Thymus (tissue), 11 donors: ENCODE measurements around the gene GPR179. TPM values are rescaled to one million over a fixed set of nuclear protein-coding genes. Genes with fewer than 3 reads are reported as not detected.
"Not testable (repeated sequence)": the region's sequence is repeated elsewhere in the genome, so short reads cannot be mapped to it uniquely, and the experiment has no call there.

Source experiments
- DNase-seq, 9 donors: peaks; one replicate each; pipeline ENCODE4 v3.0.0-alpha.2; 2013; ENCODE audit warnings: low spot score in 9 of 9, low read depth in 6 of 9, missing footprints in 1 of 9
- H3K27ac ChIP-seq, 2 donors: one replicate each; pipeline ENCODE4 v1.5.1; 2013; ENCODE audit warnings: control low read depth in 1 of 2, low read depth in 1 of 2, low read length in 1 of 2, mild to moderate bottlenecking in 1 of 2, moderate library complexity in 1 of 2
- H3K27me3 ChIP-seq, 2 donors: one replicate each; pipeline ENCODE4 v1.5.1; 2013; ENCODE audit warnings: low read length in 1 of 2; ENCODE audit not compliant: control insufficient read depth in 2 of 2, insufficient read depth in 1 of 2
- H3K36me3 ChIP-seq, 2 donors: one replicate each; pipeline ENCODE4 v1.5.1; 2013; ENCODE audit warnings: low read length in 1 of 2, mild to moderate bottlenecking in 1 of 2, moderate library complexity in 1 of 2; ENCODE audit not compliant: control insufficient read depth in 2 of 2, insufficient read depth in 2 of 2
- H3K4me1 ChIP-seq, 2 donors: one replicate each; pipeline ENCODE4 v1.5.1; 2013; ENCODE audit warnings: low read length in 2 of 2; ENCODE audit not compliant: control insufficient read depth in 2 of 2, insufficient read depth in 2 of 2
- H3K4me3 ChIP-seq, 2 donors: one replicate each; pipeline ENCODE4 v1.5.1; 2013; ENCODE audit warnings: low read length in 2 of 2, control low read depth in 1 of 2, mild to moderate bottlenecking in 1 of 2
- H3K9me3 ChIP-seq, 2 donors: one replicate each; pipeline ENCODE4 v1.5.1; 2013; ENCODE audit warnings: low read length in 1 of 2, mild to moderate bottlenecking in 1 of 2; ENCODE audit not compliant: control insufficient read depth in 2 of 2, insufficient read depth in 1 of 2
- WGBS: extraction: QIAGEN DNeasy Blood & Tissue Kit; methylation state at CpG from one replicate; pipeline ENCODE4 v1.1.7; 2013; 5-methylcytosine and 5-hydroxymethylcytosine counted together
- polyA plus RNA-seq: library from polyadenylated mRNA; stranded (reverse); fragments of 200-250 nt; gene quantifications from one replicate; pipeline ENCODE4 v1.2.3, GENCODE V29; 2013
- total RNA-seq: library from RNA; stranded (reverse); fragments of 120-200 nt; gene quantifications from one replicate; pipeline ENCODE4 v1.2.4, GENCODE V29; 2013
- donor health status: healthy.

Gene GPR179
- total and polyA plus RNA-seq, 2 donors, result 0.05 TPM

DNA sequence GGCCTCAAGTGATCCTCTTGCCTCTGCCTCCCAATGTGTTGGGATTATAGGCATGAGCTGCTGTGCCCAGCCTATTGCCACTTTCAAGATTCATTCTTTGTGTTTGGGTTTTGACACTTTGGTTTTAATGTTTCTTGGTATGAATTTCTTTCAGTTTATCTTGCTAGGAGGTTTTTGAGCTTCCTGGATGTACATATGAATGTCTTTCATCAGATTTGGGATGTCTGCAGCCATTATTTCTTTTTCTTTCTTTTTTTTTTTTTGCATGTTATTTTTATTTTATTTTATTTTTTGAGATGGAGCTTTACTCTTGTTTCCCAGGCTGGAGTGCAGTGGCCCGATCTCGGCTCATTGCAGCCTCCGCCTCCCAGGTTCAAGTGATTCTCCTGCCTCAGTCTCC lies 28.3 kb downstream of the GPR179 start:
- Histone ChIP-seq H3K4me3 (no peak overlapping the region), H3K9me3 (no peaks in the 10 kb centered on the region), H3K4me1 (no peaks in the 10 kb centered on the region), H3K36me3 (peaks cover 13 to 15% of the 10 kb centered on the region in 2 donors), H3K27ac (no peak overlapping the region), H3K27me3 (no peaks in the 10 kb centered on the region)
- DNase-seq, result no peak
- WGBS, result 65% methylated on average over 3 of the region's 3 CpGs

DNA sequence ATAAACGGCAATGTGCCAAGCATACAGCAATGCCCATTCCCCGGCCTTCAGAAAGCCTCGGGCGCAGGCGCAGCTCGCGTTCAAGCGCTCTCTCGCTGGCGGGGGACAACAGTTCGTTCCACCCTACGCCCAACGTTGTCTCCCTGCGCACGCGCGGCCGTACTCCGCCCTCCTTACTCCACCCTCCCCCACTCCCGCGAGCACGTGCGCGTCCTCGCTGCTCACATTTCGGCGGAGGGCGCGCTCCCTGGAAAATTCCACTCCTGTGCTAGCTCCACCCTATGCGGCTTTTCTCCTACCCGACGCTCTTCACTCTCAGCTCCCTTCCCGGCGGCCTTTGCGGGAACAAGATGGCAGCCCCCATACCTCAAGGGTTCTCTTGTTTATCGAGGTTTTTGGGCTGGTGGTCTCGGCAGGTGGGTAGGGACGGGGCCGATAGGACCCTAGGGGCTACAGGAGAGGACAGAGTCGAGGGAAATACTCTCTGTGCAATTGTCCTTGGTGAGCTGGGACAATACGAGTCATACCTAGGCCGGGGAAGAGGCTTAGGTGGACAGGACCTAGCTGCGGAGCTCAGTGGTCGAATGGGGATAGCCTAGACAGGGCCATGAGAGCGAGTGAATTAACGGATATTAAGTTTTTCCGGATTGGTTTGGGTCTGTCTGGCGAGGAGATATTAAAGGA lies 46.8 kb downstream of the GPR179 start, which contains the start of gene MRPL45:
TSS of gene MRPL45 (plus strand) at position 335 of the 684 bp plus-strand sequence. CDS start at position 351, 16 bp downstream.
- Histone ChIP-seq H3K4me3 (peak within 1 kb of the TSS; percentile 49 to 57), H3K27ac (peak within 1 kb of the TSS; percentile 64 to 73)
- H3K4me1 ChIP-seq, H3K27me3 ChIP-seq, H3K9me3 ChIP-seq, H3K36me3 ChIP-seq: not testable (repeated sequence)
- under 1% methylated on average over 48 of the region's 48 CpGs for WGBS
- DNase-seq, result peak; percentile 87 to 97 (median 93)

DNA sequence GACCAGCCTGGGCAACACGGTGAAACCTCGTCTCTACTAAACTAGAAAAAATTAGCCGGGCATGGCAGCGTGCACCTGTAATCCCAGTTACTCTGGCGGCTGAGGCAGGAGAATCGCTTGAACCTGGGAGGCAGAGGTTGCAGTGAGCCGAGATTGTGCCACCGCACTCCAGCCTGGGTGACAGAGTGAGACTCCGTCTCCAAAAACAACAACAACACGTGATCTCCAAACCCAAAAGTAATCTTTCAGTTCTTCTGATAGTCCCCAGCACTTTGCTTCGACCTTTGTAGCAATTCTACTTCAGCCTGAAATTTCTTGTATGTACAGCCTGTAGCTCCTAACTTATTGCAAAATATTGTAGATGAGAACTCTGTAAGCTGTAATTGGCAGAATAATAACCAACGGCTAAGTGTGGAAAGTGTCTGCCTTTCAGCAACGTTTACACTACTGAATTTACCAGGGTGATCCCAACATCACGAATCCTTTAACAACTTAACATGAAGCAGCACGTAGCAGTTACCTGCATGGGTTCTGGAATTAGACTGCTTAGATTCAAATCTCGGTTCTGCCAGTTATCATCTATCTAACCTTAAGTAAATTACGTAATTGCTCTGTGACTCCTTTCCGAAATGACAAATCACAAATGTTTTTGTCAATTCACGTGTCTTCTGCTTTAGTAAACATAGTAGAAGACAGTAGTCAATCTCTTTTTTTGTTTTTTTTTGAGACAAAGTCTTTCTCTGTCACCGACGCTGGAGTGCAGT lies 48.0 kb downstream of the GPR179 start:
- not testable (repeated sequence) for H3K27ac ChIP-seq, H3K27me3 ChIP-seq

DNA sequence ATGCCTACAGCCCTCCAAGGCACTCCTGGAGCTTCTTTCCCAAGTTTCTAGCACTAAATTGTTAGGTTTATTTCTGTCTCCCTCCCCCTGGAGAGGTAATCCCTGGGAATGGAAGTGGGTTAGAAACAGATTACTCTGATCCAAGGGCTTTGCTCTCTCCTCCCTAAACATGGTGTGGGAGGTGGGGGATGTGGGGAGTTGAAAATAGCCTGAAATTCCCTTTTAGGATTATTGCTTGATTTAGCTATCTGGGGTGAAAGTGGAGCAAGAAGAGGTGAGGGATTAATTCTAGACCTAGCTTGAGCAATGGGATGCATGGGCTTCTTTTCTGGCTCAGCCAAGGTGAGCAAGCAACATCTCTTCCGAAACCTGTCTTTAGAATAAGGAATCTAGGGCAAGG lies 54.0 kb downstream of the GPR179 start:
- H3K4me3 ChIP-seq, H3K27me3 ChIP-seq, H3K9me3 ChIP-seq, H3K4me1 ChIP-seq, H3K27ac ChIP-seq, DNase-seq, H3K36me3 ChIP-seq: not testable (repeated sequence)
- WGBS, result 98% methylated on average over 1 of the region's 1 CpG

More for the DNA sequence above, 48.0 kb downstream of the GPR179 start:
- not testable (repeated sequence) for H3K4me1 ChIP-seq, DNase-seq, H3K4me3 ChIP-seq, H3K36me3 ChIP-seq, H3K9me3 ChIP-seq
- WGBS, result 90% methylated on average over 21 of the region's 21 CpGs

DNA sequence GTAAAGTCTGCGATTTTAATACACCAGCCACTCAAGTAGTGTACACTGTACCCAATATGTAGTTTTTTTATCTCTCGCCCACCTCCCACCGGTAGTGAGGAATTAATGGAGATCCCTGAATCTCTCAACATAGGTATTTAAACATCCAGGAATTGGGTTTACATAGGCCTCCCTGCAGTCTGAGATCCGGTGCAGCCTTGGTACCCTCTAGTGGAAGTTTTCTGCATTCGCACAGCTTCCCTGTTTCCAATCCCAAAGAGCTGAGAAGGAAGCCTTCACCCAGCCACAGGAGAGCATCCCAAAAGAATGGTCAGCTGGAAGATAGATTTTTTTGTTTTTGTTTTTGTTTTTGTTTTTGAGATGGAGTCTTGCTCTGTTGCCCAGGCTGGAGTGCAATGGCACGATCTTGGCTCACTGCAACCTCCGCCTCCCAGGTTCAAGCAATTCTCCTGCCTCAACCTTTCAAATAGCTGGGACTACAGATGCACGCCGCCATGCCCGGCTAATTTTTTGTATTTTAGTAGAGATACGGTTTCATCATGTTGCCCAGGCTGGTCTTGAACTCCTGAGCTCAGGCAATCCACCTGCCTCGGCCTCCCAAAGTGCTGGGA lies 55.4 kb downstream of the GPR179 start:
- DNase-seq, result peak in 1 of 9 donors; percentile 1

DNA sequence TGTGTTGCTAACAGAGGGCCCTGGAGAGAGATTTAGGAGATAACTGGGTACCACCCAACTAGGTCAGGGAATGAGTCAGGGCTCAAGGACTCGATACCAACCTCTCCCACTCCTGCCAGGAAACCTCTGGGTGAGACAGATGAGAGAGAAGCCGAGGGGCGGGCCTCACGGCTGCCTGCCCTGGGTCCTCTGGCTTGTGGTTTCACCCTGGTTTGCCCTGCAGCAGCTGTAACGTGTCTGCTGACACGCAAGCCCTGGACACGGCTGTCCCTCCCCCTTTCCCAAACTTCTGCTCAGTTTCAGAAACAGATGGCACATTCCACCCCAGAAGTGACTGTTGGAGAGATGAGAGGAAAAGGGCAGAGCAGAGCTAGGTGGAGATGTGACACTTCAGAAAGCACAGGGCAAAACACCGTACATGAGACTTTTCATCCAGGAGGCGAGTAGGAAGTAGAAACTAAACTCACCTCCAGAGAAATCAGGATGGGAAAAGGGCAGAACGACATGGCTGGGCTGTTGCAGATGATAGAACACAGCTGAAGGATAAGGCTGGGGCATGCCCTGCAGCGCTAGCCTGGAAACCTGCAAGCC lies 57.2 kb downstream of the GPR179 start:
- H3K9me3 ChIP-seq, H3K4me1 ChIP-seq, H3K27ac ChIP-seq, H3K36me3 ChIP-seq, H3K4me3 ChIP-seq, H3K27me3 ChIP-seq: not testable (repeated sequence)
- DNase-seq, result peak in 5 of 9 donors; percentile 2 to 29 (median 6)
- WGBS, result 18% methylated on average over 8 of the region's 11 CpGs

More for the DNA sequence above, 55.4 kb downstream of the GPR179 start:
- H3K27me3 ChIP-seq, H3K27ac ChIP-seq, H3K9me3 ChIP-seq, H3K4me3 ChIP-seq, H3K36me3 ChIP-seq, H3K4me1 ChIP-seq: not testable (repeated sequence)
- whole genome bisulfite sequencing, result 83% methylated on average over 11 of the region's 12 CpGs

DNA sequence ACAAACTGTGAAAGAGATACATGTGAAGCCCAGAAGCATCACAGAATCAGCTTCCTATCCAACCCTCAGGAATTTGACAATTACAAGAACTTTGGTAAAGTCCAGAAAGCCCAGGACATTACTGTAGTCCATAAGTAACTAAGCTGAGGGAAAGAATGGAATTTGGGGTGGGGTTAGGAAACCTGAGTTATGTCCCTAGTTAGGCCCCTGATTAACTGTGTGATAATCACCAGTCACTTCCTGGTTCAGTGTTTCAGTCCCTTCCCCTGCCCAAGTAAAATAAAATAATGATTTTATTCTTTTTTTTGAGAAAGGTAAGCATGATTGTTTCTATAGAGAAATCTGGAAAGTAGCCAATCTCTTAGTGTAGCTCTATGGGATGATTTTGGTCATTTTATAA lies 57.8 kb downstream of the GPR179 start:
- not testable (repeated sequence) for H3K36me3 ChIP-seq, H3K27ac ChIP-seq, H3K27me3 ChIP-seq, H3K9me3 ChIP-seq, H3K4me3 ChIP-seq, H3K4me1 ChIP-seq, DNase-seq
